ENCODE measurements around the gene PREX1.

The PREX1 gene

GRCh38 chr20:48645666-48646065 is 182.1 kb downstream of the PREX1 start:
- Histone ChIP-seq H3K4me3 (ENCODE audit: low read depth, low read length) (no peak overlapping the region), H3K36me3 (replicated peaks) (peaks cover 24% of the 10 kb centered on the region), H3K27me3 (replicated peaks) (no peaks in the 10 kb centered on the region), H3K27ac (no peak overlapping the region)
- no peak for TF ChIP-seq CTCF (IDR thresholded peaks at IDR 0.05; ENCODE audit: low read depth, low read length, missing control alignments)
- in situ Hi-C loops (cut with HindIII; ENCODE audit: low pct_ligation_motif_present, low sequenced_read_pairs) = no loop called here
- no peak for DNase-seq

- no peak overlapping the region for H3K4me3 ChIP-seq (ENCODE audit: low read depth, low read length)
- H3K27me3 ChIP-seq (replicated peaks) = no peaks in the 10 kb centered on the region
- no peak overlapping the region for H3K27ac ChIP-seq
- DNase-seq = no peak
- H3K36me3 ChIP-seq (replicated peaks) = peaks cover 24% of the 10 kb centered on the region
- in situ Hi-C loops (cut with HindIII; ENCODE audit: low pct_ligation_motif_present, low sequenced_read_pairs) = no loop called here
- TF ChIP-seq CTCF (IDR thresholded peaks at IDR 0.05; ENCODE audit: low read depth, low read length, missing control alignments) = no peak
Observed at GRCh38 chr20:48644286-48644828, 183.4 kb downstream of the PREX1 start.

DNA sequence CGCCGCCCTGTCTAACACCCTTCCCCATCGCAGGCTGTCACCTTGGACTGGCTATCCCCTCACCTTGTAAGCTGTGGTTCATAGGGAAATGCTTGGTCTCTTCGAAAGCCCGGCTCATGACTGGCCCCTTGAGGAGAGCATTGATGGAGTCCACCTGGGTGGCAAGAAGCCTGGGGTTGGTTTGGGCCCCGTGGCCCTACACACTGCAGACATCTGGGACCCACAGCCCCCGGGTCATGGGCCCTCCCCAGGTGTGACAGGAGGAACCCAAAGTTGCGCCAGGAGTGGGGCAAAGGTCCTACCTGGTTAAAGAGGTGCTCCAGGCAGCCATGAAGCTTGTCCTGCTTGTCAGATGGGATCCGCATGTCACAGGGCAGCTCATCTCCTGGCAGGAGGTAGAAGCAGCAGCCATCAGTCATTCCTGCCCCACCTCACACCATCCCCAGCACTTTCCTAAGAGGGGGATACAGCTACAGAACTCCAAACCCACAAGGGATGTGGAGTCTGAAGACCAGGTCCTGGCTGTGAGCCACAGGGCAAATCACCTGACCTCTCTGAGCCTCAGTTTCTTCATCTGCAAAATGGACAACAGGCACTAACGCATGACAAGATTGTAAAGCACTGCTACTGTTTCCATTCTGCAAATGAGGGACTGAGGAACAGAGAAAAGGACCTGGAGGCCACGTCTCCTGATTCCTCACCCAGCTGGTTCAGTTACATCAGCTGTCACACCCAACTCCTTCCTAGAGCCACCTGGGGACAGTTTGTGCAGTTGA is 185.5 kb downstream of the PREX1 start:
- Histone ChIP-seq H3K4me3 (ENCODE audit: low read depth, low read length) (no peak overlapping the region), H3K27ac (no peak overlapping the region), H3K27me3 (replicated peaks) (no peaks in the 10 kb centered on the region), H3K36me3 (replicated peaks) (peaks cover 28% of the 10 kb centered on the region)
- in situ Hi-C loops (cut with HindIII; ENCODE audit: low pct_ligation_motif_present, low sequenced_read_pairs) = no loop called here
- TF ChIP-seq CTCF (IDR thresholded peaks at IDR 0.05; ENCODE audit: low read depth, low read length, missing control alignments) = no peak
- no peak for DNase-seq

DNA sequence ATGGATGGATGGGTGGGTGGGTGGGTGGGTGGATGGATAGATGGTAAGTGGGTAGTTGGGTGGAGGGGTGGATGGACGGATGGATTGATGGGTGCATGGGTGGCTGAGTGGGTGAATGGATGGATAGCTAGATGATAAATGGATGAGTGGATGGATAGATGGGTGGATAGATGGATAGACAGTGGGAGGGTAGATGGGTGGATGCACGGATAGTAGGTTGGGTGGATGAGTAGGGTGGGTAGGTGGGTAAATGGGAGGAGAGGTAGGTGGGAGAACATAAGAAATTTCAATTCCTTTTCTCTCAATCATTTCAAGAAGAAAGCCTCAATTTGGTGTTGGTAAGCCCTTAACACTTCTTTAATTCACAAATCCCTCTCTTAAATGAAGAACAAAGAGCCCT is 186.9 kb downstream of the PREX1 start:
- Histone ChIP-seq H3K27ac (no peak overlapping the region), H3K36me3 (replicated peaks) (peaks cover 28% of the 10 kb centered on the region), H3K4me3 (ENCODE audit: low read depth, low read length) (no peak overlapping the region), H3K27me3 (replicated peaks) (no peaks in the 10 kb centered on the region)
- no peak for TF ChIP-seq CTCF (IDR thresholded peaks at IDR 0.05; ENCODE audit: low read depth, low read length, missing control alignments)
- DNase-seq = no peak
- in situ Hi-C loops (cut with HindIII; ENCODE audit: low pct_ligation_motif_present, low sequenced_read_pairs) = no loop called here

GRCh38 chr20:48639899-48640298 is 187.9 kb downstream of the PREX1 start:
- Histone ChIP-seq H3K27me3 (replicated peaks) (no peaks in the 10 kb centered on the region), H3K27ac (no peak overlapping the region), H3K4me3 (ENCODE audit: low read depth, low read length) (no peak overlapping the region), H3K36me3 (replicated peaks) (peaks cover 28% of the 10 kb centered on the region)
- in situ Hi-C loops (cut with HindIII; ENCODE audit: low pct_ligation_motif_present, low sequenced_read_pairs) = no loop called here
- DNase-seq = no peak
- TF ChIP-seq CTCF (IDR thresholded peaks at IDR 0.05; ENCODE audit: low read depth, low read length, missing control alignments) = no peak
